Stimulated activated naive B cell treated with anti-CD40 and anti-IgM and Interleukin-4, amounts not matched to agents 10 μg/mL and 1 μg/mL and 100 μg/mL, for 72 hours (primary cell): Measurements from ENCODE around the gene MICAL1.

Experiments
- ATAC-seq, 2 donors: fragments of 150-1000 bp; cut with Tn5 transposase; replicated peaks; 2 replicates each; pipeline ENCODE4 v1.10.0; 2021; ENCODE audit warnings: moderate library complexity in 1 of 2
- DNase-seq: peaks from one replicate; pipeline ENCODE4 v3.0.0; 2021
- H3K27ac Mint-ChIP-seq: one replicate; pipeline ENCODE4 v1.8.0; 2022; ENCODE audit warnings: mild to moderate bottlenecking, mixed read lengths
- H3K27me3 Mint-ChIP-seq, 2 donors: one replicate each; pipeline ENCODE4 v1.8.0; 2022; ENCODE audit warnings: mixed read lengths in 2 of 2
- H3K36me3 Mint-ChIP-seq, 2 donors: one replicate each; pipeline ENCODE4 v1.8.0; 2022; ENCODE audit warnings: mixed read lengths in 2 of 2, mild to moderate bottlenecking in 1 of 2
- H3K4me1 Mint-ChIP-seq, 2 donors: one replicate each; pipeline ENCODE4 v1.8.0; 2022; ENCODE audit warnings: mixed read lengths in 2 of 2, mild to moderate bottlenecking in 1 of 2
- H3K4me3 Mint-ChIP-seq, 2 donors: one replicate each; pipeline ENCODE4 v1.8.0; 2022; ENCODE audit warnings: mild to moderate bottlenecking in 2 of 2, mixed read lengths in 2 of 2, moderate library complexity in 1 of 2
- H3K9me3 Mint-ChIP-seq, 2 donors: one replicate each; pipeline ENCODE4 v1.8.0; 2022; ENCODE audit warnings: mixed read lengths in 2 of 2, mild to moderate bottlenecking in 1 of 2

Gene MICAL1

GRCh38 chr6:109455437-109456110 is at the start of gene MICAL1:
Gene MICAL1, minus strand, starts transcription at chr6:109455772. Its CDS starts 1,576 bp downstream, at chr6:109454196.
- peak; percentile 64 to 66 for ATAC-seq
- Mint-ChIP-seq H3K27ac (peak within 1 kb of the TSS; percentile 100), H3K9me3 (no peaks in the 10 kb centered on the region), H3K36me3 (peaks cover 22 to 54% of the 10 kb centered on the region in 2 donors), H3K4me1 (peaks cover 43 to 81% of the 10 kb centered on the region in 2 donors), H3K4me3 (peak within 1 kb of the TSS; percentile 93 to 96), H3K27me3 (no peaks in the 10 kb centered on the region)
- DNase-seq = peak; percentile 84

- no peak overlapping the region for H3K27ac Mint-ChIP-seq
- no peaks in the 10 kb centered on the region for H3K4me1 Mint-ChIP-seq
- DNase-seq = no peak
These were observed 48.0 kb upstream of the MICAL1 start for GRCh38 chr6:109503327-109504224.

GRCh38 chr6:109498936-109499335 is 43.4 kb upstream of the MICAL1 start:
- Mint-ChIP-seq H3K27ac (no peak overlapping the region), H3K4me3 (no peak overlapping the region), H3K4me1 (peaks cover 1 to 3% of the 10 kb centered on the region in 2 donors), H3K9me3 (no peaks in the 10 kb centered on the region), H3K36me3 (no peaks in the 10 kb centered on the region), H3K27me3 (no peaks in the 10 kb centered on the region)
- no peak for DNase-seq
- ATAC-seq = no peak

More at GRCh38 chr6:109503327-109504224, 48.0 kb upstream of the MICAL1 start:
- Mint-ChIP-seq H3K4me3 (no peak overlapping the region), H3K9me3 (no peaks in the 10 kb centered on the region), H3K36me3 (no peaks in the 10 kb centered on the region), H3K27me3 (no peaks in the 10 kb centered on the region)
- ATAC-seq = no peak

GRCh38 chr6:109498052-109498451 is 42.5 kb upstream of the MICAL1 start:
- Mint-ChIP-seq H3K4me1 (peaks cover 7 to 10% of the 10 kb centered on the region in 2 donors), H3K36me3 (no peaks in the 10 kb centered on the region), H3K9me3 (no peaks in the 10 kb centered on the region), H3K27me3 (no peaks in the 10 kb centered on the region), H3K4me3 (no peak overlapping the region), H3K27ac (no peak overlapping the region)
- DNase-seq (no peak), ATAC-seq (no peak)

GRCh38 chr6:109496036-109496772 is 40.6 kb upstream of the MICAL1 start:
- H3K36me3 Mint-ChIP-seq = no peaks in the 10 kb centered on the region

GRCh38 chr6:109493865-109494264 is 38.3 kb upstream of the MICAL1 start:
- Mint-ChIP-seq H3K36me3 (no peaks in the 10 kb centered on the region), H3K9me3 (no peaks in the 10 kb centered on the region), H3K27ac (no peak overlapping the region), H3K4me3 (no peak overlapping the region), H3K4me1 (peaks cover 17 to 28% of the 10 kb centered on the region in 2 donors), H3K27me3 (no peaks in the 10 kb centered on the region)
- DNase-seq (no peak), ATAC-seq (peak; percentile 76 to 79)

More at GRCh38 chr6:109496036-109496772, 40.6 kb upstream of the MICAL1 start:
- H3K9me3 Mint-ChIP-seq = no peaks in the 10 kb centered on the region
- H3K27me3 Mint-ChIP-seq = no peaks in the 10 kb centered on the region
- ATAC-seq (no peak), DNase-seq (no peak)
- no peak overlapping the region for H3K27ac Mint-ChIP-seq
- no peak overlapping the region for H3K4me3 Mint-ChIP-seq
- H3K4me1 Mint-ChIP-seq = peaks cover 14 to 20% of the 10 kb centered on the region in 2 donors

GRCh38 chr6:109491207-109491938 is 35.8 kb upstream of the MICAL1 start:
- H3K4me3 Mint-ChIP-seq = no peak overlapping the region
- no peak for DNase-seq
- no peaks in the 10 kb centered on the region for H3K36me3 Mint-ChIP-seq
- no peak overlapping the region for H3K27ac Mint-ChIP-seq
- ATAC-seq = peak; percentile 78
- no peaks in the 10 kb centered on the region for H3K9me3 Mint-ChIP-seq
- no peaks in the 10 kb centered on the region for H3K27me3 Mint-ChIP-seq
- peaks cover 17 to 28% of the 10 kb centered on the region in 2 donors for H3K4me1 Mint-ChIP-seq

- ATAC-seq = no peak
- Mint-ChIP-seq H3K27ac (peak overlapping the region; percentile 31), H3K4me1 (peaks cover 17 to 28% of the 10 kb centered on the region in 2 donors), H3K4me3 (no peak overlapping the region), H3K36me3 (no peaks in the 10 kb centered on the region), H3K27me3 (no peaks in the 10 kb centered on the region), H3K9me3 (no peaks in the 10 kb centered on the region)
- DNase-seq = no peak
These were observed 35.1 kb upstream of the MICAL1 start for GRCh38 chr6:109490713-109491112.

- Mint-ChIP-seq H3K27ac (no peak overlapping the region), H3K4me1 (peaks cover 13 to 33% of the 10 kb centered on the region in 2 donors), H3K9me3 (no peaks in the 10 kb centered on the region), H3K4me3 (no peak overlapping the region), H3K27me3 (no peaks in the 10 kb centered on the region), H3K36me3 (no peaks in the 10 kb centered on the region)
- no peak for DNase-seq
- ATAC-seq = no peak
These were observed 32.4 kb upstream of the MICAL1 start for GRCh38 chr6:109488001-109488400.

GRCh38 chr6:109486068-109486467 is 30.5 kb upstream of the MICAL1 start:
- no peaks in the 10 kb centered on the region for H3K27me3 Mint-ChIP-seq
- H3K27ac Mint-ChIP-seq = no peak overlapping the region
- no peak overlapping the region for H3K4me3 Mint-ChIP-seq
- H3K4me1 Mint-ChIP-seq = peaks cover 13 to 34% of the 10 kb centered on the region in 2 donors
- no peak for DNase-seq
- H3K36me3 Mint-ChIP-seq = peaks cover 10 to 14% of the 10 kb centered on the region in 2 donors
- ATAC-seq = no peak
- no peaks in the 10 kb centered on the region for H3K9me3 Mint-ChIP-seq

GRCh38 chr6:109485266-109485935 is 29.8 kb upstream of the MICAL1 start:
- Mint-ChIP-seq H3K27ac (no peak overlapping the region), H3K27me3 (no peaks in the 10 kb centered on the region), H3K4me3 (no peak overlapping the region)

GRCh38 chr6:109484122-109484521 is 28.6 kb upstream of the MICAL1 start:
- ATAC-seq (no peak), DNase-seq (no peak)
- Mint-ChIP-seq H3K27me3 (no peaks in the 10 kb centered on the region), H3K4me1 (peaks cover 18 to 46% of the 10 kb centered on the region in 2 donors), H3K4me3 (peak overlapping the region; percentile 17 to 45), H3K27ac (no peak overlapping the region), H3K9me3 (no peaks in the 10 kb centered on the region), H3K36me3 (peaks cover 19 to 26% of the 10 kb centered on the region in 2 donors)

More at GRCh38 chr6:109485266-109485935, 29.8 kb upstream of the MICAL1 start:
- Mint-ChIP-seq H3K4me1 (peaks cover 14 to 34% of the 10 kb centered on the region in 2 donors), H3K36me3 (peaks cover 14 to 18% of the 10 kb centered on the region in 2 donors), H3K9me3 (no peaks in the 10 kb centered on the region)
- no peak for DNase-seq
- ATAC-seq = no peak

GRCh38 chr6:109483735-109484057 is 28.1 kb upstream of the MICAL1 start:
- DNase-seq = no peak
- ATAC-seq = peak; percentile 7 to 15
- Mint-ChIP-seq H3K27ac (peak overlapping the region; percentile 20), H3K4me3 (peak overlapping the region; percentile 45 to 75), H3K9me3 (no peaks in the 10 kb centered on the region), H3K27me3 (no peaks in the 10 kb centered on the region), H3K4me1 (peaks cover 21 to 50% of the 10 kb centered on the region in 2 donors), H3K36me3 (peaks cover 23 to 30% of the 10 kb centered on the region in 2 donors)
